NCI-H524 (cell line): ENCODE data around the gene TIGD3.
A peak's percentile ranks its signal among the peaks of the same experiment; 100 is the strongest.
"Not testable (repeated sequence)": the region's sequence is repeated elsewhere in the genome, so short reads cannot be mapped to it uniquely, and the experiment has no call there.

Source experiments
- DNase-seq, 2 experiments: peaks; one replicate each; lab custom pipeline; 2025; lab: John Stamatoyannopoulos, UW

The TIGD3 gene

DNA sequence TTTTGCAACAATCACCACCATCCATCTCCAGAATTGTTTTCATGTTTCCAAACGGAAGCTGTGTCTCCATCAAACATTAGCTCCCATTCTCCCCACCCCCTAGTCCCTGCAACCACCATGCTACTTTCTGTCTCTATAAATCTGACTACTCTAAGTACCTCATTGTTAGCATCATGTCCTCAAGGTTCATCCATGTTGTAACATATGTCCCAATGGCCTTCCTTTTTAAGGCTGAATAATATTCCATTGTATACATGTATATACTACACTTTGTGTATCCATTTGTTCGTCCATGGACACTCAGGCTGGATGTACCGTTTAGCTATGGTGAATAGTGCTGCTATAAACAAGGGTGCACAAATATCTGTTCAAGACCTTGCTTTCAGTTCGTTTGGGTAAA is 29.1 kb upstream of the TIGD3 start:
- no peak for DNase-seq

GRCh38 chr11:65327021-65327420 is 27.5 kb upstream of the TIGD3 start:
- no peak for DNase-seq

DNA sequence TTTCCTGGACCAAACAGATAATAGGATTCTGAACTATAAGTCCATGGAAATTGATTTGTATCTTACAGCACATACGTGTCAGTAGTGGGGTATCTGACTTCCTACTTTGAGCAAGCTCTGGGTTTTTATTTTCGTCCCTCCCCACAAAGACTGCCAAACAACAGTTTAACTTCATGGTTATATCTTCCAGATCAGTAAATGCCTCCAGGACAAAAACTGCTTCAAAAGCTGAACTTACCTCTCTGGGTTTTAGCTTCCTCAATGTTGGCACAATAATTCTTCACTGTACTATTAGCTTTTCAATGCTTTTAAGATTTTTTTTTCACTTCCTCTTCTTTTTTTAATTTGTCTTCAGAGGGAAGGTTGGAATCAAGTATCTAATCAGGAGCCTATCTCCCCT is 25.1 kb upstream of the TIGD3 start:
- DNase-seq = no peak

DNA sequence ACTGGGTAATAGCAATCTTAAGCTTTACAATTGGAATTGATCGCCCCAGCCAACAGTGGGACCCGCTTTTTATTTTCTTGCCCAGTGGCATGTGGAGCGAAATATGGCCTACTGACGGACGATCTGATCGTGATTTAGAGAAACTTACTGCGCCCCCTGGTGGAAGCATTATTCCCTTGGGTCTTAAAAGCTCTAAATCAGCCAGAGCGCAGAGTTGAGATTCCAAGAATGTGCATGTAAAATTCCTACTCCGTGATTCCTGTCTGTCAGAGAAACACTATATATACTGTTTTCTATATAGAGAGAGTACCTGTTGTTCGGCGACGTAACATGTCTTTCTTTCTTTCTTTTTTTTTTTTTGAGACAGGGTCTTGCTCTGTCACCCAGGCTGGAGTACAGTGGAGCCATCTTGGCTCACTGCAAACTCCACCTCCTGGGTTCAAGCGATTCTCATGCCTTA is 24.6 kb upstream of the TIGD3 start:
- DNase-seq = peak; percentile 76 to 88

- no peak for DNase-seq
Measured at GRCh38 chr11:65330544-65330943, 24.0 kb upstream of the TIGD3 start.

DNA sequence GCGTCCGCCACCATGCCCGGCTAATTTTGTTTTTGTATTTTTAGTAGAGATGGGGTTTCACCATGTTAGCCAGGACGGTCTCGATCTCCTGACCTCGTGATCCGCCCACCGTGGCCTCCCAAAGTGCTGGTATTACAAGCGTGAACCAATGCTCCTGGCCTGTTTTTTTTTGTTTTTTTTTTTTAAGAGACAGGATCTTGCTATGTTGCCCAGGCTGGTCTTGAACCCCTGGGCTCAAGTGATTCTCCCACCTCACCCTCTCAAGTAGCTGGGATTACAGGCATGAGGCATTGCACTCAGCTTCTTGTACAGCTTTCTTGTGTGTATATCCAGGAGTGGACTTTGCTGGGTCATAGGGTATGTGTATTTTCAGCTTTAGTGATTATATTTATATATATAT is 22.0 kb upstream of the TIGD3 start:
- DNase-seq = not testable (repeated sequence)

DNA sequence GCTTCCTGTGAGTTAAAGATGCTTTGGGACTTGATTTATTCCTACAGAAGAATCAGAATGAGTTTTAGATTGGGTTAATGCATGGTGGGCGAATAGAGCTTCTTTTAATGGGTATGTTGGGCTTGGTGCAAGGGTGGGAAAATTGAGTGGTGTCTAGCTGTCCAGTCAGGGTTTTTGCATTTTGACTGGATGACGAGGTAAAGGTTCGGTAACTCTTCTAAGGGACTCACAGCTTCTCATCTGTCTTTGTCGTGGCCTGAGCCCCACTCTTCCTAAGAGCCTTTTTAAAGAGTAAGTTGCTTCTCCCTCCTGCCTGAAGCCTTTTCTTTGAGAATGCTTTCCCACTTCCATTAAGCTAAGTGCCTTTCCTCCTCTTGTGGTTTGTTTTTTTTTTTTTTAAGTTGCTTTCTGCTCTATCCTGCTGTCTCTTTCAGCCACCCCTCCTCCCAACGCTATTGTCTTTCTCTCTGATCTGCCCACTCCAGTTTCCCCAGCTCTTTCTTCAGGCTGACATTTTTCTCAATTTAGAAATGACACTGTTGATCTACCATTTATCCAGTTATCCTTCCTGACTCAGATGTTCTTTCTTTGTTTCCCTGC is 19.8 kb upstream of the TIGD3 start:
- no peak for DNase-seq

DNA sequence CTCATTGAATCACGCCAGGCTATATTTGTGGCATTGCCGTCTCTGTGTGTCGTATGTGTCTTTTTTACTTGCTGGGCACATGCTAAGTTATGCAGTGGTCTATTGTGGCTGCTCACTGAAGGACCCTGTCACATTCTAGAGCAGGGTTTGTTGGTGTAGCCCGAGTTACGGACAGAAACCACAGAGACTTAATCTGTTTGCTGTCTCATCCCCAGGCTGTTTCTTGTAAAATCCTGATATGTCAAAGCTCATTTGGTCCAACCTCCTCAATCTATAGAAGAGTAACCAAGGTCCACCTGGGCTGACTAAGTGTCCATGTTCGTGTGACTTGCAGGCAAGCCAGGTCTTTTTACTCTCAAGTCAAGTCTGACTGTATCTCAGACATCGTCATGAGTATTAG is 15.9 kb upstream of the TIGD3 start:
- no peak for DNase-seq

DNA sequence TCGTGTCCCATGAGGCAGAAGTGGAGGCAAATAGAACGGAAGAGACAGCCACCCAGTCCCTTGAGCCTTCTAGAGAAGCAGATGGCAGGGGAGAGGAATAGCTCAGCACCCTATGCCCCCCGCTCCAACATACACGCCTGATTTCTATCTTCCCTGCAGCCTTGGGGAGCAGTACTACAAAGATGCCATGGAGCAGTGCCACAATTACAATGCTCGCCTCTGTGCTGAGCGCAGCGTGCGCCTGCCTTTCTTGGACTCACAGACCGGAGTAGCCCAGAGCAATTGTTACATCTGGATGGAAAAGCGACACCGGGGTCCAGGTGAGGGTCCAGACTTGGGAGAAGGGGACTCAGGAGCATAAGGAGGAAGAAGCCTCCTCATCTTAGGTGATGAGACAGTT is 14.3 kb upstream of the TIGD3 start:
- no peak for DNase-seq

GRCh38 chr11:65341856-65342255 is 12.7 kb upstream of the TIGD3 start:
- no peak for DNase-seq

- no peak for DNase-seq
Measured at GRCh38 chr11:65351511-65351910, 3.0 kb upstream of the TIGD3 start.

- DNase-seq = no peak
Measured at GRCh38 chr11:65352783-65353182, 1.8 kb upstream of the TIGD3 start.

DNA sequence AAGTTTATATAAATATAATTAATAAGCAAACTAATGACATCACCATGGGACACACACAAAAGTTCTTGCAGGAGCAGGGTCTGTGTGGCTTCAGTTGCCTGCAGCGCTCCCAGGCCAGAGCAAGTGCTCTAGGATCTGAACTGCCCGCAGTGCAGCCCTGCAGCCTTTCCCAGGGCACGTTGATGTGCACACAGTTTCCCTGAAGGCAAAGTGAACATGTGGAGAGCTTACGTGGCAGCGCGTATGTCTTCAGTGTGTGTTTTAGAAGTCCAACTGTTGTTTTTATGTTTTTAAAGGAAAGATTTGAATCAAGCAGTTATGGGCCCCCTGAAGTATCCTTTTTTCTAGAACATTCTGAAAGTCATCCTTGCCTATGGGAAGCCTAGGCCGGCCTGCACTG is 1.2 kb upstream of the TIGD3 start:
- no peak for DNase-seq

DNA sequence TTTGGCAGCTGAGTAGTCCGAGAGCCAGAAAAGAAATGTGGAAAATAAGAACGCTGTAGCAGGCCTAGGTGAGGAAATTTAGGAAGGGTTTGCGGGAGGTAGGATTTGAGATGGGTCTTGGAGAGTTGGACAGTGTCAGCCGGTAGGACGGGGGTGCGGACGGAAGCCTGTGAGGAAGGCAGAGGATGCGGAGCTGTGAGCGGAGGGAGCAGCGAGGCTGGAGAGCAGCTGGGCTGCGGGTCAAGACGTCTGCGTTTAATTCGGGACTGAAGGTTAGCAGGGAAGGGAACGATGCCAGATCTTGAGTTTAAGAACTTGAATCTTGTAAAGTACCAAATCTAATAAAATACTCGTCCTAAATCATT is 669 bp upstream of the TIGD3 start:
- DNase-seq = no peak

DNA sequence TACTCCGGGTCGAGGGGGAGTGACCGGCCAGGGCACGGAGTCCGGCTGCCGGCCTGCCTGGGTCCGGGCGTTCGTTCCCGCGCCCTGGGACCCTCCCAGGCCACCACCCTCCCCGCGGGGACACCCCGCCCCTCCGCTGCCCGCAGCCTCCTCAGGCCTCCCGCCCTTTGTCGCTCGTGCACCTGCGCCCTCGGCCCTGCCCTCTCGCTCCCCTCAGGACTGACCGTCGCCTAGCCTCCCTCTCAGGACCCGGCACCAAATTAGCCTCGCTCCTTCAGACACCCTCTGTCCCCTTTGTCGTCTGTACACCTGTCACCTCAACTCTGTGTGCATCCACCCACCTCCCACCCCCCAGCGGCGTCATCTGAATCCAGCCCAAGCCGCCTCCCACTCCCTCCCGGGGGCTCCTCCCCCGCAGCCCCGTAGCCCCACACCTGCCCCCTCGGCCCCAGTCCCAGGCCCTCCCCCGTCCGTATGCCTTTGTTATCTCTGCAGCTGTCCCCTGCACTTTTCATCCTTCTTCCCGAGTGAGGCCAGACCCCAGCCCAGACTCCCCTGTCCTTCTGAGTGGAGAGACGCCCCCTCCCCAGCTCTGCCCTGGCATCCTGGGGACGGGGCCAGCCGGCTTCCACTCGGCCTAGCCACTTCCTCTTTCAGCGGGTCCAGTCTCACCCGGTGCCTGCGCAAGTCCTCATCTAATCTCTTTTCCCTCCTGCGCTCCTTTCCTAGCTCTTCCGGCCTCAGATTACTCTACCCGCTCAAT is 643 bp downstream of the TIGD3 start:
- DNase-seq = peak in 1 of 2 experiments; percentile 47

- DNase-seq = no peak
Measured at GRCh38 chr11:65355776-65356393, 1.3 kb downstream of the TIGD3 start.

DNA sequence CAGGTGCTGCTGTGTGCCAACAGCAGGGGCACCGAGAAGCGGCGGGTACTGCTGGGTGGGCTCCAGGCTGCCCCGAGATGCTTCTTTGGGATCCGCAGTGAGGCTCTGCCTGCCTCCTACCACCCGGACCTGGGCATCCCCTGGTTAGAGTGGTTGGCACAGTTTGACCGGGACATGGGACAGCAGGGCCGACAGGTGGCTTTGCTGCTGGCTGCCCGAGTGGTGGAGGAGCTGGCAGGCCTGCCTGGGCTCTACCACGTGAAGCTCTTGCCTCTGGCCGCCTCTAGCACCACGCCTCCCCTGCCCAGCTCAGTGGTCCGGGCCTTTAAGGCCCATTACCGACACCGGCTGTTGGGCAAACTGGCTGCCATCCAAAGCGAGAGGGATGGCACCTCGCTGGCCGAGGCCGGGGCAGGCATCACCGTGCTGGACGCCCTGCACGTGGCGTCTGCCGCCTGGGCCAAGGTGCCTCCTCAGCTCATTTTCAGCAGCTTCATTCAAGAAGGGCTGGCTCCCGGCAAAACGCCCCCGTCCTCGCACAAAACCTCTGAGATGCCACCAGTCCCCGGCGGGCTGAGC is 1.9 kb downstream of the TIGD3 start:
- no peak for DNase-seq

- DNase-seq = no peak
Measured at GRCh38 chr11:65357856-65358356, 3.4 kb downstream of the TIGD3 start.

- no peak for DNase-seq
Measured at GRCh38 chr11:65362320-65362931, 7.9 kb downstream of the TIGD3 start.

DNA sequence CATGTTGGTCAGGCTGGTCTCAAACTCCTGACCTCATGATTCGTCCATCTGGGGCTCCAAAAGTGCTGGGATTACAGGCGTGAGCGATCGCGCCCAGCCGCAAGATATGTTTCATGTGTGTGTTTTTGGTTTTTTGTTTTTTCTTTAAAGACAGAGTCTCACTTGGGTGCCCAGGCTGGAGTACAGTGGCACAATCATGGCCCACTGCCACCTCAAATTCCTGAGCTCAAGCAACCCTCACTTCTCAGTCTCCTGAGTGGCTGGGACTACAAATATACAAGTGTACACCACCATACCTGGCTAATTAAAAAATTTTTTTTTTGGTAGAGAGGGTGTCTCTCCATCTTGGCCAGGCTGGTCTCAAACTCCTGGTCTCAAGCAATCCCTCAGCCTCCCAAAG is 8.4 kb downstream of the TIGD3 start:
- no peak for DNase-seq

GRCh38 chr11:65363770-65364169 is 9.2 kb downstream of the TIGD3 start:
- DNase-seq = no peak

- DNase-seq = peak; percentile 71 to 77
Measured at GRCh38 chr11:65366340-65366773, 11.8 kb downstream of the TIGD3 start.
